ENCODE results near the gene SSBP4. TPM values are rescaled to one million over a fixed set of nuclear protein-coding genes. Genes with fewer than 3 reads are reported as not detected.

SSBP4 gene
- total and polyA plus RNA-seq, 2 of the 8 experiments (the other 6 are each of a cell fraction or from before 2014, with no cell fraction given), result 26.4 to 33.7 TPM

DNA sequence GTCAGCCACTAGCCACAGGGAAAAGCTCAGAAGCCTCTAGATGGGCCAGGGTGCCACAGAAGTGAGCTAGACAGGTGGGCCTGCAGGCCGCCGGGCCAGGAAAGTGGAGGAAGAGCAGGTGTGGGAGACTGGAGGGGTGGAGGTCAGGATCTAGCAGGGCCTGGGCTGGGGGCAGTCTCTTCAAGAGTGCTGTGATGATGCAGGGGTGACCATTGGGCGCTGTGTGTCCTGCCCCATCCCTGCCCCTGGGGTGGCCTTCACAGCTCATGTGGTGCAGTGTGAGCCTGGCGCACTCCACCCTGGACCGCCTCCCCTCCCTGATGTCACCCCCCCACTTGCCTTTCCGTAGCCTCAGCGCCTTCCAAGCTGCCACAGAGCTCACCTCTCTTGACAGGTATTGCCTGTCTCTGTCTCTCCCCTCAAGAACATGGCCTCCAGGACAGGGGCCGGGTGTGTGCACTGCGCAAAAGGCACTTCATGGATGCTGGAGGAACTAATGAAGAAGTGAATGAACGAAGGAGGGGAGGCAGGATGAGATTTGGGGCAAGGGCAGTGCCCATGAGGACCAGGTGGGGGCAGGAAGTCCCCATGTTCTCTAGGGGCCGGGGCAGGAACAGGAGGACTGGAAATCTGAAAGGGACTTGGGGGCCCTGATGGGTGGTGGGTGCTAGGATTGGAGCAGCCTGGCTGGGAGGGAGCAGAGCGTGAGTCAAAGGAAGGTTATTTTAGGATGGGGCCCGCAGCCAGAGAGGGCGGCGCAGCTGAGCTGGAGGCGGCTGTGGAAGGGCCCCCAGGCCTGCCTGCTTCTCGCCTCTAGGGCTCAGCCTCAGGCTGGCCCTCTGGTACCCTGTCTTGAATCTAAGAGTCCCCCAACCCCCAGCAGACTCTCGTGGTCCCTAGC lies 6.6 kb downstream of the SSBP4 start:
- CTCF ChIA-PET (ENCODE audit: partially characterized antibody), result interaction anchor here (1.0 to 1.6 kb wide), 6 partner anchors 15 to 63 kb away, joined by 3 to 7 read pairs (median 4); no protein-coding TSS in a partner anchor
- Histone ChIP-seq H3K27ac (ENCODE audit: low read depth, low read length) (no peak overlapping the region), H3K79me2 (ENCODE audit: control insufficient read depth in 1 of 2, insufficient read depth in 2 of 2, low read length in 2 of 2) (peaks cover 0 to 4% of the 10 kb centered on the region in 2 experiments; a peak in 1 of 4 replicates)
- TF ChIP-seq, protein P1, sequence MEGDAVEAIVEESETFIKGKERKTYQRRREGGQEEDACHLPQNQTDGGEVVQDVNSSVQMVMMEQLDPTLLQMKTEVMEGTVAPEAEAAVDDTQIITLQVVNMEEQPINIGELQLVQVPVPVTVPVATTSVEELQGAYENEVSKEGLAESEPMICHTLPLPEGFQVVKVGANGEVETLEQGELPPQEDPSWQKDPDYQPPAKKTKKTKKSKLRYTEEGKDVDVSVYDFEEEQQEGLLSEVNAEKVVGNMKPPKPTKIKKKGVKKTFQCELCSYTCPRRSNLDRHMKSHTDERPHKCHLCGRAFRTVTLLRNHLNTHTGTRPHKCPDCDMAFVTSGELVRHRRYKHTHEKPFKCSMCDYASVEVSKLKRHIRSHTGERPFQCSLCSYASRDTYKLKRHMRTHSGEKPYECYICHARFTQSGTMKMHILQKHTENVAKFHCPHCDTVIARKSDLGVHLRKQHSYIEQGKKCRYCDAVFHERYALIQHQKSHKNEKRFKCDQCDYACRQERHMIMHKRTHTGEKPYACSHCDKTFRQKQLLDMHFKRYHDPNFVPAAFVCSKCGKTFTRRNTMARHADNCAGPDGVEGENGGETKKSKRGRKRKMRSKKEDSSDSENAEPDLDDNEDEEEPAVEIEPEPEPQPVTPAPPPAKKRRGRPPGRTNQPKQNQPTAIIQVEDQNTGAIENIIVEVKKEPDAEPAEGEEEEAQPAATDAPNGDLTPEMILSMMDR (IDR thresholded peaks at IDR 0.05; ENCODE audit: control extremely low read depth in 1 of 3, insufficient read depth in 1 of 3, low read depth in 1 of 3, low read length in 3 of 3), result peak in 1 of 3 experiments; percentile 7; a peak in 1 of 4 replicates
- TF ChIP-seq, protein P2, sequence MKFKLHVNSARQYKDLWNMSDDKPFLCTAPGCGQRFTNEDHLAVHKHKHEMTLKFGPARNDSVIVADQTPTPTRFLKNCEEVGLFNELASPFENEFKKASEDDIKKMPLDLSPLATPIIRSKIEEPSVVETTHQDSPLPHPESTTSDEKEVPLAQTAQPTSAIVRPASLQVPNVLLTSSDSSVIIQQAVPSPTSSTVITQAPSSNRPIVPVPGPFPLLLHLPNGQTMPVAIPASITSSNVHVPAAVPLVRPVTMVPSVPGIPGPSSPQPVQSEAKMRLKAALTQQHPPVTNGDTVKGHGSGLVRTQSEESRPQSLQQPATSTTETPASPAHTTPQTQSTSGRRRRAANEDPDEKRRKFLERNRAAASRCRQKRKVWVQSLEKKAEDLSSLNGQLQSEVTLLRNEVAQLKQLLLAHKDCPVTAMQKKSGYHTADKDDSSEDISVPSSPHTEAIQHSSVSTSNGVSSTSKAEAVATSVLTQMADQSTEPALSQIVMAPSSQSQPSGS (IDR thresholded peaks at IDR 0.05; ENCODE audit: low read length), result no peak
- TF ChIP-seq KDM4A (IDR thresholded peaks at IDR 0.05; ENCODE audit: low read depth, low read length, severe bottlenecking) (no peak), HDAC2 (IDR thresholded peaks at IDR 0.05; ENCODE audit: borderline replicate concordance in 1 of 2, low read depth in 2 of 2, low read length in 2 of 2) (no peak)

More for the DNA sequence above, 6.6 kb downstream of the SSBP4 start:
- Histone ChIP-seq H3K36me3 (ENCODE audit: control insufficient read depth in 2 of 4, insufficient read depth in 4 of 4, low read length in 3 of 4) (no peaks in the 10 kb centered on the region), H3K79me1 (ENCODE audit: low read depth, low read length) (peaks cover 3% of the 10 kb centered on the region; the same call in 1 of the 2 replicates), H3K56ac (replicated peaks; ENCODE audit: insufficient read length, low read depth, low read length) (no peak overlapping the region), H2AK5ac (ENCODE audit: low read depth, low read length) (0 out of 2 replicates have a peak overlapping the region, but pooled peaks have one; percentile 82), H3K4me2 (ENCODE audit: insufficient read depth in 1 of 2, low read depth in 2 of 2, low read length in 2 of 2) (no peak overlapping the region), H2BK15ac (ENCODE audit: low read length) (peak overlapping the region; percentile 72; the same call in 1 of the 2 replicates), H2AFZ (ENCODE audit: low read length) (no peak overlapping the region), H2BK120ac (replicated peaks; ENCODE audit: low read depth, low read length) (no peak overlapping the region), H3K4ac (replicated peaks; ENCODE audit: insufficient read length, low read depth, low read length) (no peak overlapping the region), H4K91ac (replicated peaks; ENCODE audit: insufficient read length, low read length) (peak overlapping the region; percentile 53), H3K9me3 (ENCODE audit: insufficient read depth in 2 of 2, low read depth in 1 of 2, low read length in 1 of 2) (no peaks in the 10 kb centered on the region), H3K9ac (replicated peaks in 1 of 4; ENCODE audit: extremely low read depth in 1 of 4, low read depth in 3 of 4, low read length in 3 of 4) (no peak overlapping the region), H3K4me3 (ENCODE audit: extremely low read depth in 1 of 4, insufficient read depth in 2 of 4, low read depth in 3 of 4, low read length in 4 of 4) (no peak overlapping the region), H4K20me1 (replicated peaks in 1 of 2; ENCODE audit: control insufficient read depth in 1 of 2, insufficient read depth in 2 of 2, low read length in 2 of 2) (peaks cover 4 to 16% of the 10 kb centered on the region in 2 experiments), H3K23ac (ENCODE audit: insufficient read length) (no peak overlapping the region), H3K18ac (ENCODE audit: extremely low read depth, low read length) (no peak overlapping the region; the same call in none of the 2 replicates), H2BK20ac (ENCODE audit: low read length) (no peak overlapping the region), H2BK12ac (ENCODE audit: low read depth, low read length) (peak overlapping the region; percentile 87; the same call in 1 of the 2 replicates), H3K27me3 (replicated peaks in 1 of 4; ENCODE audit: control insufficient read depth in 3 of 4, extremely low read depth in 1 of 4, insufficient read depth in 3 of 4, low read length in 3 of 4) (peaks cover 0 to 3% (median 0%) of the 10 kb centered on the region in 4 experiments; a peak in 2 of 7 replicates), H4K5ac (ENCODE audit: insufficient read length, low read depth, low read length) (no peak overlapping the region), H3K23me2 (ENCODE audit: low read depth, low read length) (peaks cover 6% of the 10 kb centered on the region; the same call in 1 of the 2 replicates), H4K8ac (ENCODE audit: extremely low read depth, insufficient read depth, low read length) (peak overlapping the region; percentile 18; the same call in 1 of the 2 replicates), H2BK5ac (ENCODE audit: low read depth, low read length) (no peak overlapping the region), H3K4me1 (replicated peaks in 1 of 4; ENCODE audit: control insufficient read depth in 3 of 4, insufficient read depth in 4 of 4, low read length in 3 of 4) (peaks cover 0 to 32% (median 23%) of the 10 kb centered on the region in 4 experiments; a peak in 6 of 7 replicates), H3K14ac (ENCODE audit: insufficient read length) (no peak overlapping the region)
- POLR2A ChIA-PET (ENCODE audit: partially characterized antibody), result interaction anchor here (0.8 to 3.8 kb wide), 5 partner anchors 8 to 134 kb away, joined by 4 to 27 read pairs (median 5); partner anchors contain the start of gene ISYNA1
- DNase-seq (ENCODE audit: low read depth in 1 of 2, low spot score in 2 of 2) (no peak), FAIRE-seq (no peak)
- WGBS, 2 experiments (ENCODE audit: extremely low coverage in 1 of 2, insufficient coverage in 1 of 2, insufficient read length in 1 of 2, insufficient replicate concordance in 2 of 2, low coverage in 1 of 2, low lambda C conversion rate in 2 of 2, missing lambda C conversion rate in 1 of 2), result 71% methylated on average over 18 of the region's 18 CpGs; no CpG with 5 or more reads in 1 of the 2 experiments

Measured in H1 (cell line).